Epithelial cell of esophagus (primary cell): ENCODE measurements around the gene RTN4IP1.

Source experiments
- DNase-seq: peaks from one replicate; pipeline ENCODE4 v3.0.0; 2010; ENCODE audit warnings: low read depth
- H3K4me3 ChIP-seq: 2 replicates; pipeline ENCODE4 v1.5.1; 2011; ENCODE audit warnings: mild to moderate bottlenecking, low read length, control low read depth
- TF ChIP-seq, protein P1 (sequence below): IDR thresholded peaks from 2 replicates; pipeline ENCODE4 v1.5.1; 2011; ENCODE audit warnings: low read depth, mild to moderate bottlenecking, low read length, control low read depth, inconsistent platforms; ENCODE audit not compliant: insufficient read depth; ENCODE audit errors: missing control alignments

Gene RTN4IP1

DNA sequence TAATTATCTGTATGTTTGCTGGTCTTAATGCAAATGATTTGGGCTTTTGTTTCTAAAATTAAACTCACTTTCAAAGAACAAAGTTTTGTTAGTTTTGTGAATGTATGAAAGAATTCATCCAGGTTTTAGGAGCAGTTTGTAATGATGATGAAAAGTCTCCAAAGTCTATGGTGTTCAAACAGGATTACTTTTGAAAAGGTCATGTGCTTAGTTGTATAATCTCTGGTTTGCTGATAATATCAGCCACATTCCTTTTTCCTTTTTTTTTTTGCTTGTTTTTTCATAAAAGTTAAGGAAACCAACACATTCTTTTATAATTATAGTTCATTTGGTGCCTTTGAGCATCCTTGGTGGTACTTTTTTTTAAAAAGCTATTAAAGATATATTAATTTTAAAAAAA lies 88.9 kb downstream of the RTN4IP1 start:
- DNase-seq, result no peak
- TF ChIP-seq, protein P1, sequence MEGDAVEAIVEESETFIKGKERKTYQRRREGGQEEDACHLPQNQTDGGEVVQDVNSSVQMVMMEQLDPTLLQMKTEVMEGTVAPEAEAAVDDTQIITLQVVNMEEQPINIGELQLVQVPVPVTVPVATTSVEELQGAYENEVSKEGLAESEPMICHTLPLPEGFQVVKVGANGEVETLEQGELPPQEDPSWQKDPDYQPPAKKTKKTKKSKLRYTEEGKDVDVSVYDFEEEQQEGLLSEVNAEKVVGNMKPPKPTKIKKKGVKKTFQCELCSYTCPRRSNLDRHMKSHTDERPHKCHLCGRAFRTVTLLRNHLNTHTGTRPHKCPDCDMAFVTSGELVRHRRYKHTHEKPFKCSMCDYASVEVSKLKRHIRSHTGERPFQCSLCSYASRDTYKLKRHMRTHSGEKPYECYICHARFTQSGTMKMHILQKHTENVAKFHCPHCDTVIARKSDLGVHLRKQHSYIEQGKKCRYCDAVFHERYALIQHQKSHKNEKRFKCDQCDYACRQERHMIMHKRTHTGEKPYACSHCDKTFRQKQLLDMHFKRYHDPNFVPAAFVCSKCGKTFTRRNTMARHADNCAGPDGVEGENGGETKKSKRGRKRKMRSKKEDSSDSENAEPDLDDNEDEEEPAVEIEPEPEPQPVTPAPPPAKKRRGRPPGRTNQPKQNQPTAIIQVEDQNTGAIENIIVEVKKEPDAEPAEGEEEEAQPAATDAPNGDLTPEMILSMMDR, result no peak

DNA sequence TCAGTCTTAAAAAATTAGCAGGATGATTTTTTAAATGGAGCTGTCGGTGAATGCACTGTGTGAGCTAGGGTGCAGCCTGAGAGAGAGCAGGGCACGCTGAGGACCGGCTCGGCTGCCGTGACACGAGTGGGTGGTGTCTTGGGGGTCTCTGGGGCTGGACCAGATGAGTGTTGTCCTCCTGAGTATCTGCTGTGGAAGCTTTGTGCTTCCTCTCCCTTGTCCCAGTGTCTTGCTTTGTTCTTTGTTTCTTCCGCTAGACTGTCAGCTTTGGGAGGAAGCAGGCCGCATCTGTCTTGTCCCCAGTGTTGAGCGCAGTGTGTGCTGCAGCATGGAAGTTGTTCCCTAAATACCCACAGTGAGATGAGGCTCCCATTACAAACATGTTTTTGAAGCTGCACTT lies 89.4 kb downstream of the RTN4IP1 start:
- no peak overlapping the region for H3K4me3 ChIP-seq
- no peak for DNase-seq
- TF ChIP-seq, protein P1, result no peak

More for the DNA sequence above, 88.9 kb downstream of the RTN4IP1 start:
- no peak overlapping the region for H3K4me3 ChIP-seq

DNA sequence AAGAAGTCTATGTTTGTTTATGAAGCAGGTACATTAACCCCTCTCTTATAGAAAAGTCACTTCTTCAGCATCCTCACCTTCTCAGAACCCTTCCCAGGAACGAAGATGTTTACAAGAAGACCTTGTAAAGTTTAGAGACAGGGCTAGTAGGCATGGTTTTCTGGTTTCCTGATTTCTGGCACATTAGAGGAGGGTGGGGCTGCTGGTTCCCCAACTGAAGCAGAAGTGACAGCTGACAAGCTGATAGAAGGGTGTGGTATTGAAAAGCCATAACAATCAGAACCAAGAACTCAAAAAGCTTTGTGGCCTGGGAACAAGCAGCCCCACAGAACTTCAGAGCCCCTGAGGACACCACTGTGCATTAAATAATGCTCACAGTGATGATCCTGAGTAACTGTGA lies 91.2 kb downstream of the RTN4IP1 start:
- TF ChIP-seq, protein P1, result no peak

DNA sequence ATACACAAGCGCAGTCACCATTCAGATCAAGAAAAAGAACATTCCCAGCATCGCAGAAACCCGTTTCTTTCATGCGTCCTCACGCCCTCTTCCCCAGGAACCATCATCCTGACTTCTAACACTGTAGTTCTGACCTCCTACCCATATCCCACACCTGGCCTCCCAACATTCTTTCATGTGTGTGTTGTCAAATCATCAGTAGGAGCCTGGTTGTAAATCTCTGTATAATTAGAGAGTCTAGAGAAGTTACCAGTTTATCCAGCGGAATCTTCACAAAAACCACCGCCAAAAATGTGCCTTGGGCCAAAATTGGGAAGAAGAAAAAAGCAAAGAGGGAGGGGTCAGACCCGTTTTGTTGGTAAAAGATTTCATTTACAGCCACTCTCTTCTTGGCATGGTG lies 91.6 kb downstream of the RTN4IP1 start:
- no peak overlapping the region for H3K4me3 ChIP-seq
- no peak for DNase-seq
- TF ChIP-seq, protein P1, result no peak

More for the DNA sequence above, 91.2 kb downstream of the RTN4IP1 start:
- no peak overlapping the region for H3K4me3 ChIP-seq
- no peak for DNase-seq

DNA sequence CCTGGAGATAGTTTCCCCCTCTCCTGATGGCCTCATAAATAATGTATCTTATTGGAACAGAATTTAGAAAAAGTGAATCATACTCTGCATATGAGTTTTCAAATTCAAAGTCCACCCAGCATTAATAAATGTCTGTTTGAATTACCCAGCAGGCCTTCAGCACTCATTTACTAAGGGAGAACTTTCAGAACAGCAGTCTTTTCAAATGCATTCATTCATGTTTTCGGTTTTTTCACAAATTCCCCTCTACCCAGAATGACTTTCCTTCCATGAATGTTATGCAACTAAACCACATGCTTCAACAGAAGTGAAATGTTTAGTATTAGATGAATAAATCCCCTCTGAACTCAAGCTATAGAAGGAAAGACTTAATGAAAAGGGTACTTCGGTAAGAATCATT lies 92.4 kb downstream of the RTN4IP1 start:
- no peak overlapping the region for H3K4me3 ChIP-seq
- TF ChIP-seq, protein P1, result no peak
- no peak for DNase-seq

DNA sequence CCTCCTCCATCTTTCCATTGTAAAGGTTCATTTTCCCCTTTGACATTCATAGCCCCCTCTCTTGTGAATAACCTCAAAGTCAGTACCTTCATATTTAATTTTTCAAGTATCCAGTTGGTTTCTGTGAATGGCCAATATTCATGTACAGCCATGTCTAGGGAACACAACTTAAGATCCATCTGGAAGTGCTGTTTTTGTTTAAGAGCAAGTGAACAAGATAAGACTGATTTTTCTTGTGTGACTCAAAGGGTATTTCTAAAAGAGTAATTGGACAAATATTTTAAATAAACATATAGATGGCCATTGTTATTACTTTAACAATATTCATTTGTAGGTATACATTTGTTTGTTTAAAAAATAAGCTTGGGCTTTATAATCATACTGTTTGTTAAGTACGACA lies 92.9 kb downstream of the RTN4IP1 start:
- TF ChIP-seq, protein P1, result no peak
- no peak overlapping the region for H3K4me3 ChIP-seq
- DNase-seq, result no peak

DNA sequence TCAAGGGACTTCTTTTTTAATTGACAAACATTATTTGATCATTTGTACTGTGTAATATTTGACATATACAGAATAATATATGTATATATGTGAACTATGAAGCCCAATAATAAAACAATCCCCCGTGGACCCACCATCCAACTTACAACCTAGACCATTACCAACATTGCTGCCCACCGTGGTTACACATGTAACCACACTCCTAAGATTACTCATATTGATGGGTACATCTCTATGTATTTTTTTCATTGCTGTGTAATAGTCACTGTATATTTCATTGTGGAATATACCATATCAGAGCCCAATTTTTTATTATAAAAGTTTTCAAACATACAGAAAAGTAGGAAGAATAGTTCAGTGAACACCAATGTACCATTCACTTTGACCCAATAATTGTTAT lies 94.3 kb downstream of the RTN4IP1 start:
- TF ChIP-seq, protein P1, result no peak
- no peak for DNase-seq
- no peak overlapping the region for H3K4me3 ChIP-seq
